Natural killer cell (primary cell): ENCODE results near the gene PGPEP1. TPM values are rescaled to one million over a fixed set of nuclear protein-coding genes. Genes with fewer than 3 reads are reported as not detected.
"Not testable (repeated sequence)": the region's sequence is repeated elsewhere in the genome, so short reads cannot be mapped to it uniquely, and the experiment has no call there.

Experiments used
- ATAC-seq, 3 donors: fragments of 150-1000 bp in 2 of 3; fragments of 200-7000 bp in 1 of 3; cut with Tn5 transposase; 1 replicate in 1 of 3; 2 replicates in 2 of 3; pipeline ENCODE4 v1.10.0; 2021; ENCODE audit warnings: mild to moderate bottlenecking in 2 of 3, moderate library complexity in 2 of 3
- DNase-seq, 2 donors: peaks; one replicate each; pipeline versions ENCODE4 v3.0.0 to v3.0.0-alpha.2; 2013 to 2021; ENCODE audit warnings: mixed read lengths in 1 of 2
- H3K27ac ChIP-seq: one replicate; pipeline ENCODE4 v1.5.1; 2013; ENCODE audit warnings: mild to moderate bottlenecking, low read length
- H3K27me3 ChIP-seq: one replicate; pipeline ENCODE4 v1.6.1; 2013; ENCODE audit warnings: low read length; ENCODE audit not compliant: control insufficient read depth, insufficient read depth
- H3K36me3 ChIP-seq: one replicate; pipeline ENCODE4 v1.6.1; 2013; ENCODE audit warnings: low read length; ENCODE audit not compliant: control insufficient read depth, insufficient read depth
- H3K4me1 ChIP-seq: one replicate; pipeline ENCODE4 v1.6.1; 2013; ENCODE audit warnings: low read length; ENCODE audit not compliant: control insufficient read depth, insufficient read depth
- H3K4me3 ChIP-seq: one replicate; pipeline ENCODE4 v1.5.1; 2013; ENCODE audit warnings: low read length
- H3K9me3 ChIP-seq: one replicate; pipeline ENCODE4 v1.6.1; 2013; ENCODE audit warnings: low read length; ENCODE audit not compliant: control insufficient read depth, insufficient read depth
- H3K27ac Mint-ChIP-seq, 2 donors: one replicate each; pipeline ENCODE4 v1.8.0; 2022; ENCODE audit warnings: mild to moderate bottlenecking in 2 of 2, mixed read lengths in 2 of 2, moderate library complexity in 1 of 2
- H3K27me3 Mint-ChIP-seq, 2 donors: one replicate each; pipeline ENCODE4 v1.8.0; 2022; ENCODE audit warnings: low read depth in 2 of 2, mixed read lengths in 2 of 2
- H3K36me3 Mint-ChIP-seq: one replicate; pipeline ENCODE4 v1.8.0; 2022; ENCODE audit warnings: mixed read lengths
- H3K4me1 Mint-ChIP-seq, 2 donors: one replicate each; pipeline ENCODE4 v1.8.0; 2022; ENCODE audit warnings: mixed read lengths in 2 of 2
- H3K4me3 Mint-ChIP-seq: one replicate; pipeline ENCODE4 v1.8.0; 2022; ENCODE audit warnings: mild to moderate bottlenecking, moderate library complexity, mixed read lengths
- H3K9me3 Mint-ChIP-seq, 2 donors: one replicate each; pipeline ENCODE4 v1.8.0; 2022; ENCODE audit warnings: mixed read lengths in 2 of 2
- CTCF ChIP-seq: fragments of 200-600 bp; IDR thresholded peaks from one replicate; pipeline ENCODE4 v1.8.0; 2022; ENCODE audit warnings: antibody characterized with exemption
- WGBS: methylation state at CpG from one replicate; pipeline ENCODE4 v1.1.7; 2013; ENCODE audit warnings: missing lambda C conversion rate; ENCODE audit not compliant: insufficient coverage; 5-methylcytosine and 5-hydroxymethylcytosine counted together
- intact Hi-C: fragments of 100-400 bp; cut with micrococcal nuclease; formaldehyde crosslinking; loops from one replicate; pipeline ENCODE4 v1.14.2; 2022
- total RNA-seq, 4 donors: library from RNA; stranded (reverse); fragments of 120-200 nt in 1 of 4; gene quantifications; one replicate each; pipeline versions ENCODE4 v1.2.3 to v1.2.4, GENCODE V29; 2013 to 2022

The PGPEP1 gene
- total RNA-seq, 3 donors from 2014 or later (not counting 1 experiment from before 2014, with no cell fraction given) = 69.1 to 73.3 (median 71.0) TPM

- no peak overlapping the region for H3K4me3 ChIP-seq
- no peak overlapping the region for H3K27ac ChIP-seq
- peaks cover 3% of the 10 kb centered on the region for H3K27me3 ChIP-seq
- H3K4me1 ChIP-seq = peaks cover 2% of the 10 kb centered on the region
- Mint-ChIP-seq H3K27me3 (no peaks in the 10 kb centered on the region), H3K4me3 (no peak overlapping the region), H3K9me3 (no peaks in the 10 kb centered on the region), H3K4me1 (peaks cover 2 to 3% of the 10 kb centered on the region in 2 donors), H3K27ac (no peak overlapping the region), H3K36me3 (no peaks in the 10 kb centered on the region)
- TF ChIP-seq CTCF = no peak
- H3K36me3 ChIP-seq = no peaks in the 10 kb centered on the region
- no peaks in the 10 kb centered on the region for H3K9me3 ChIP-seq
- DNase-seq = no peak
- 80% methylated on average over 3 of the region's 3 CpGs for WGBS
- ATAC-seq = no peak
- intact Hi-C loops = no loop called here
These were observed 40.4 kb downstream of the PGPEP1 start for GRCh38 chr19:18380843-18381242.

GRCh38 chr19:18383622-18384021 is 43.2 kb downstream of the PGPEP1 start:
- H3K36me3 ChIP-seq, H3K27me3 Mint-ChIP-seq, ATAC-seq, H3K4me3 Mint-ChIP-seq, H3K36me3 Mint-ChIP-seq, intact Hi-C loops, H3K27ac Mint-ChIP-seq, H3K9me3 Mint-ChIP-seq, H3K9me3 ChIP-seq, DNase-seq, H3K27ac ChIP-seq, H3K4me3 ChIP-seq: not testable (repeated sequence)
- Histone ChIP-seq H3K27me3 (peaks cover 13% of the 10 kb centered on the region), H3K4me1 (peaks cover 22% of the 10 kb centered on the region)
- H3K4me1 Mint-ChIP-seq = peaks cover 5 to 14% of the 10 kb centered on the region in 2 donors
- 91% methylated on average over 11 of the region's 11 CpGs for WGBS

GRCh38 chr19:18384775-18385174 is 44.4 kb downstream of the PGPEP1 start:
- H3K9me3 Mint-ChIP-seq = no peaks in the 10 kb centered on the region
- intact Hi-C loops = no loop called here
- no peak for DNase-seq
- no peak for ATAC-seq
- H3K27ac ChIP-seq = no peak overlapping the region
- no peaks in the 10 kb centered on the region for H3K36me3 Mint-ChIP-seq
- no peak overlapping the region for H3K4me3 Mint-ChIP-seq
- peaks cover 25% of the 10 kb centered on the region for H3K4me1 ChIP-seq
- no peaks in the 10 kb centered on the region for H3K9me3 ChIP-seq
- no peaks in the 10 kb centered on the region for H3K36me3 ChIP-seq
- no peaks in the 10 kb centered on the region for H3K27me3 Mint-ChIP-seq
- no peak overlapping the region for H3K27ac Mint-ChIP-seq
- no peak overlapping the region for H3K4me3 ChIP-seq
- H3K27me3 ChIP-seq = peaks cover 13% of the 10 kb centered on the region
- TF ChIP-seq CTCF = no peak
- 91% methylated on average over 7 of the region's 7 CpGs for WGBS
- H3K4me1 Mint-ChIP-seq = peaks cover 5 to 14% of the 10 kb centered on the region in 2 donors

- H3K9me3 Mint-ChIP-seq = no peaks in the 10 kb centered on the region
- WGBS = 97% methylated on average over 3 of the region's 3 CpGs
- H3K4me3 Mint-ChIP-seq = no peak overlapping the region
- no peak for DNase-seq
- Histone ChIP-seq H3K4me3 (no peak overlapping the region), H3K9me3 (no peaks in the 10 kb centered on the region), H3K27me3 (peaks cover 13% of the 10 kb centered on the region), H3K27ac (no peak overlapping the region), H3K36me3 (no peaks in the 10 kb centered on the region), H3K4me1 (peaks cover 25% of the 10 kb centered on the region)
- peaks cover 5 to 14% of the 10 kb centered on the region in 2 donors for H3K4me1 Mint-ChIP-seq
- H3K36me3 Mint-ChIP-seq = no peaks in the 10 kb centered on the region
- TF ChIP-seq CTCF = no peak
- H3K27ac Mint-ChIP-seq = no peak overlapping the region
- no peak for ATAC-seq
- no peaks in the 10 kb centered on the region for H3K27me3 Mint-ChIP-seq
- intact Hi-C loops = no loop called here
These were observed 44.9 kb downstream of the PGPEP1 start for GRCh38 chr19:18385359-18385674.
